GM19455 (cell line): ENCODE measurements around the gene ZSCAN25.
"Not testable (repeated sequence)": the region's sequence is repeated elsewhere in the genome, so short reads cannot be mapped to it uniquely, and the experiment has no call there.

Source experiments
- ATAC-seq: cut with Tn5 transposase; IDR thresholded peaks from one replicate; pipeline ENCODE4 v1.9.1; 2021; ENCODE audit not compliant: unreplicated experiment

ZSCAN25 gene

GRCh38 chr7:99644431-99644830 is 27.7 kb downstream of the ZSCAN25 start:
- no peak for ATAC-seq

DNA sequence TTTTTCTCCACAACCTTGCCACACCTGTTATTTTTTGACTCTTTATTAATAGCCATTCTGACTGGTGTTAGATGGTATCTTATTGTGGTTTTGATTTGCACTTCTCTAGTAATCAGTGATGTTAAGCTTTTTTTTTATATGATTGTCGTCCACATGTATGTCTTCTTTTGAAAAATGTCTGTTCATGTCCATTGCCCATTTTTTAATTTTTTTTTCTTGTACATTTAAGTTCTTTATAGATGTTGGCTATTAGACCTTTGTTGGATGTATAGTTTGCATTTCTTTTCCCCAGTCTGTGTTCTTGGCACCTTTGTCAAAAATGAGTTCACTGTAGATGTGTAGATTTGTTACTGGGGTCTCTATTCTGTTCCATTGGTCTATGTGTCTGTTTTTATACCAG is 28.8 kb downstream of the ZSCAN25 start:
- ATAC-seq: no peak

GRCh38 chr7:99648843-99649242 is 32.1 kb downstream of the ZSCAN25 start:
- no peak for ATAC-seq

DNA sequence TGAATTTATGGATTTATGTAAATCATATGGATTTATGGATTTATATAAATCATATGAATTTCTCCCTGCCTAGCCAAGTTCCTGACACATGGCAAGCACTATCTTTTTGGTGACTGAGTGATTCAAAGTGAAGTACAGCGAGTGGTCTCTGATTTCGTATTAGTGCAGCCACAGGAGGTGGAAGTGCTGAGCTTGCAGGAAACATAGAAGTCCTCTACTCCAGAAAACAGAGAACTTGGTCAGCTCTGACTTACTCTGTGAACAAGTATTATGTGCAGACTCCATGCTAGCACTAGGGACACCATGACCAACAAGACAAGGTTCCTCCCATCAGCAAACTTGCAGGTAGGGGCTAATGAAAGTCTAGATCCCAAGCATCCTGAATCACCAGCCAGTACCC is 34.5 kb downstream of the ZSCAN25 start:
- ATAC-seq: no peak

DNA sequence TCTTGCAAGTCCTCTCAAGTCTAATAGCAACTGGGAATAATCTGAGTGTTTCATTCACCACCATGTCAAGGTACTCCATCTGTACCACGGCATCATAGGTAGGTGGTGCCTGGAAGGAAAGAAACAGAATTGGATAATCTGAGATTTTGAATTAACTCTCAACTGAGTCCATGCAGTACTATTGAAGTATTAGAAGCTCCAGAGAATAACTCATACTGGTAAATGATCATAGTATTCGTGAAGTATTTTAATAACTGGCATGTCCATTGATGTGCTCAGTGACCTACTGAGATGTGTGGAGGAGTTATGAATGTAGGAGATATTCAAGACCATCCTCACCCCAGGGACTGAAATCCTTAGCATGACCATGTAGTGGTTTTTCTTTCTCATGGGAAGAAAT is 35.9 kb downstream of the ZSCAN25 start:
- ATAC-seq: no peak

DNA sequence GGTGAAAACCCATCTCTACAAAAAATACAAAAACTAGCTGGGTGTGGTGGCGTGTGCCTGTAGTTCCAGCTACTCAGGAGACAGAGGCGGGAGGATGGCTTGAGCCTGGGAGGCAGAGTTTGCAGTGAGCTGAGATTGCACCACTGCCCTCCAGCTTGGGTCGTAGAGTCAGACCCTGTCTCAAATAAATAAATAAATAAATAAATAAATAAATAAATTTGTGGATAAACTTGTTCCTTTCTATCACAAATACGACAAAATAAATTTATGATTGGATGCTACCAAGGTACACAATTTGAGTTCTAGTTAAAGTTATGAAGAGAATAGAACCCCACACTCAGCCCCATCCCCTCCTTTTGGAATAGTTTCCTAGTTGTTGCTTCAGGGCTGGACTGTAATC is 36.5 kb downstream of the ZSCAN25 start:
- ATAC-seq: not testable (repeated sequence)

DNA sequence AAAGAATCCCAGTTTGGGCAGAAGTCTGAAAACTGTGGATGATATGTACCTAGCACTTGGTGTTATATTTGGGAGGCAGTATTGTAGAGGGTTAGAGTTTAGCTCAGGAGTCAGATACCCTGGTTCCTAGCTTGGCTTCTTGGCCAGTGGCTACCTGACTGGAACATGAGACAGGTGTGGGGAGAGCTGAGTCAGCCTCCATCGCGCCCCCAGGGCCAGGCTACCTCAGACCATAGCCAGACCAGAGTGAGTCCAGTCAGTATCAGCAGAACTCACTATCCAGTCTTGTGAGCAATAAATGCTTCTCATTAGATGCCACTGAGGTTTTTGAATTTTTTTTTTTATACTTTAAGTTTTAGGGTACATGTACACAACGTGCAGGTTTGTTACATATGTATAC is 37.0 kb downstream of the ZSCAN25 start:
- ATAC-seq: no peak

DNA sequence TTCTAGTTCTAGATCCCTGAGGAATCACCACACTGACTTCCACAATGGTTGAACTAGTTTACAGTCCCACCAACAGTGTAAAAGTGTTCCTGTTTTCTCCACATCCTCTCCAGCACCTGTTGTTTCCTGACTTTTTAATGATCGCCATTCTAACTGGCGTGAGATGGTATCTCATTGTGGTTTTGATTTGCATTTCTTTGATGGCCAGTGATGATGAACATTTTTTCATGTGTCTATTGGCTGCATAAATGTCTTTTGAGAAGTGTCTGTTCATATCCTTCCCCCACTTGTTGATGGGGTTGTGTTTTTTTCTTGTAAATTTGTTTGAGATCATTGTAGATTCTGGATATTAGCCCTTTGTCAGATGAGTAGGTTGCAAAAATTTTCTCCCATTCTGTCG is 37.9 kb downstream of the ZSCAN25 start:
- ATAC-seq: not testable (repeated sequence)

- not testable (repeated sequence) for ATAC-seq
Measured at GRCh38 chr7:99657879-99658278, 41.1 kb downstream of the ZSCAN25 start.

GRCh38 chr7:99665312-99666012 is 48.7 kb downstream of the ZSCAN25 start:
- no peak for ATAC-seq

DNA sequence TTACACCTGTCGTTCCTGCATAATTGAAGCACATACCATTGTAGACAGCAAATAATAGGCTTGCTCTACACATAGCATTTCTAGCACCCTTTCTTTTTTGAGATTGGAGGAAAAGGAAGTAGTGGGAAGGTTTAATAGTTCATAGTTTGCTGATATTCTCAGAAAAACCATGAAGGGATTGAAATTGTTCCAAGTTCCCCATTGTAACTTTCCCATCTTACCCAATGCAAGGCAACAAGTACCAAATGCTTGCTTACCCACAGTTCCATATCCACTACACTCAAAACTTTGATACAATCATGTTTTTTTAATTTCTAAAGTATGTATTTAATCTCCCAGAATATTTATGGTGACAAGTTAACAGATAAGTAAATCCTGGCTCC is 49.3 kb downstream of the ZSCAN25 start:
- ATAC-seq: no peak

DNA sequence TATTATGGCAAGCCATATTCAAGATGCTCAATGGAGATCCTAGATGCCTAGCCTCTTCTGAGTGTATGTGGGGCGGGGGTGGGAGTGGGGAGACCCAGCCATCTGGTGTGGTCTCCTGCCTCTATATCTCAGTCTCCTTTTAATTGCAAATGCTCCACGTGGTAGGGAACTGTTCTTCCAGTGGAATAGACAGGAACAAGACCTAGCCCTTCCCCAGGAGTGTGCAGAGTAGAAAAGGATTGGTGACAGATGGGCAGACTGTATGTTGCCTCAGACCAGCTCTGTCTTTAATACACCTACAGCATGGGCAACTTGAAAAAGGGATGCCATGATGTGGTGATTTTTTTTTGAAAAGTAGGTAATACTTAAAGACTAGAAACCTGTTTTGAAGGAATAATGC is 50.4 kb downstream of the ZSCAN25 start:
- no peak for ATAC-seq

DNA sequence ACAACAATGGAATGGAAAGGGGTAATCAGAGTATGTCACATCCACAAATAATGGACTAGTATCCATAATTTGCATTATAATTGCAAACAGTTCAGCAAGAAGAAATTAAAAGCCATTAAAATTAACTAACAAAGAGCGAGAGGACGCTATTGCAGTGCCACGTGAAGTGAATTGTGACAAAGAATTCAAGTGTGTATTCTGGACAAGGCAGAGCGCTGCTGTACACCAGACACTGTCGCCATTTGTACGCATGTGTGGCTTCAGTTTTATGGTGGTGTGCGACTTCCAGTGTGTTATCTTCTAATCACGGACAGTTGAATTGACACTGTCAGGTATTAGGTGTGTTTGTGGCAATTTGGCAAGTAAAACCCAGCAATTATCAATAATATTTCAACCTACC is 51.8 kb downstream of the ZSCAN25 start:
- ATAC-seq: no peak

- ATAC-seq: no peak
Measured at GRCh38 chr7:99669782-99670181, 53.0 kb downstream of the ZSCAN25 start.

- ATAC-seq: no peak
Measured at GRCh38 chr7:99672573-99672972, 55.8 kb downstream of the ZSCAN25 start.

- ATAC-seq: no peak
Measured at GRCh38 chr7:99674995-99675742, 58.4 kb downstream of the ZSCAN25 start.

GRCh38 chr7:99677013-99677647 is 60.4 kb downstream of the ZSCAN25 start:
- ATAC-seq: no peak

- no peak for ATAC-seq
Measured at GRCh38 chr7:99677648-99678045, 60.9 kb downstream of the ZSCAN25 start.

GRCh38 chr7:99679032-99679399 is 62.3 kb downstream of the ZSCAN25 start:
- ATAC-seq: no peak

DNA sequence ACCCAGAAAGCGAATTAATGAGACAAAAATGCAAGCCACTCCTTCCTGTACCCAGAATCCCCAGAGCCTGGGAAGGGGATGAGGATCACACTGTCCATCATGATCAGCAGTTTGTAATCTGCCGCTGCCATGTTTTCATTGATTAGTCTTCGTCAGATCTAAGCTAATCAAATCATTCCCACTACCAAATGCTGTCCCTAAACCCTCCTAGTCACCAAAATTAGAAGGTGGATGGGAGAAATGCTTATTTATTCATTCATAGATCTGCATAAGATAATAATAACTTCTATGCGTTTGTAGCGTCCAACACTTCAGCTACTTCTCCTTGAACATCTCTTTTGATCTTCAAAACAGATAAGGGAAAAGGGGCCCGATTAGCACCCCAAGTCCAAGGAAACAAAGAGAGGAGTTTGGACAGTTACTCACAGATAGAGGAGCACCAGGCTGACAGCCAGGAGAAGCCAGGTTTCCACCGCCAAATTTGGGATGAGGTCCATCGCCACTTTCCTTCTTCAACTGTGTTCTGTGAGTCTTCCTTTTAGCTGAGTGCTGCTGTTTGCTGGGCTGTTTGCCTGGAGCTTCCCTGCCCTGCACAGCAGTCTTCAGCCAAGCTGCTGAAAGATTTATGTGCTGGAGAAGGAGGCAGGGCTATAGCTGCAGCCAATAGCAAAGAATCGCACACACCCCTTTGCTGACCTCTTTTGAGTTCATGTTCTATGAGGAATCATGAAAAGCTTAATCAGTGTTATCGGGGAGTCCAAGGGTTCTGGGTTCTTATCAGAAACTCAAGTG is 62.9 kb downstream of the ZSCAN25 start, which contains the start of gene CYP3A5:
Gene CYP3A5 (minus strand): TSS at position 597 of the 792 bp plus-strand sequence. CDS start 100 bp downstream, at position 497.
- no peak for ATAC-seq
